Left ventricle myocardium inferior (tissue), 1 donor: ENCODE results near the gene PABPN1L. TPM values are rescaled to one million over a fixed set of nuclear protein-coding genes. Genes with fewer than 3 reads are reported as not detected.

Experiments used
- DNase-seq: peaks from one replicate; pipeline ENCODE4 v3.0.0-alpha.2; 2020
- H3K27ac ChIP-seq: fragments of 200-600 bp; replicated peaks from 2 replicates; pipeline ENCODE4 v1.8.0; 2021
- H3K27me3 ChIP-seq: fragments of 200-600 bp; 2 replicates; pipeline ENCODE4 v1.8.0; 2021; ENCODE audit warnings: low read depth
- H3K36me3 ChIP-seq: fragments of 200-600 bp; 2 replicates; pipeline ENCODE4 v1.8.0; 2021
- H3K4me1 ChIP-seq: fragments of 200-600 bp; 2 replicates; pipeline ENCODE4 v1.8.0; 2021
- H3K4me3 ChIP-seq: fragments of 200-600 bp; 2 replicates; pipeline ENCODE4 v1.8.0; 2021; ENCODE audit warnings: mild to moderate bottlenecking, moderate library complexity
- H3K9me3 ChIP-seq: fragments of 200-600 bp; replicated peaks from 2 replicates; pipeline ENCODE4 v1.8.0; 2021
- CTCF ChIP-seq: fragments of 200-600 bp; IDR thresholded peaks from 2 replicates; pipeline ENCODE4 v1.8.0; 2021; ENCODE audit warnings: antibody characterized with exemption, mild to moderate bottlenecking, borderline replicate concordance
- intact Hi-C: fragments of 100-400 bp; cut with micrococcal nuclease; formaldehyde crosslinking; loops from one replicate; pipeline ENCODE4 v1.11.0; 2022
- total RNA-seq: library from RNA; stranded (reverse); fragmentation: NEBNext Ultra II Directional; extraction: Animal tissue kit (Norgen Biotek cat#: 25700); gene quantifications from one replicate; pipeline ENCODE4 v1.2.1, GENCODE V29; 2021
- donor health status: DM: no; HTN: yes; CAD: no; lungs with severe emphysema.

Gene PABPN1L
- total RNA-seq, 1 donor from 2014 or later = not detected

- no peak overlapping the region for H3K4me3 ChIP-seq
- intact Hi-C loops = no loop called here
- TF ChIP-seq CTCF = no peak
- H3K27me3 ChIP-seq = peaks cover 37% of the 10 kb centered on the region
- peaks cover 16% of the 10 kb centered on the region for H3K4me1 ChIP-seq
- H3K36me3 ChIP-seq = peaks cover 43% of the 10 kb centered on the region
- no peak overlapping the region for H3K27ac ChIP-seq
- DNase-seq = no peak
- H3K9me3 ChIP-seq = no peaks in the 10 kb centered on the region
Observed at GRCh38 chr16:88876942-88877526, 10.6 kb upstream of the PABPN1L start.

GRCh38 chr16:88875703-88876234 lies 9.3 kb upstream of the PABPN1L start:
- no peaks in the 10 kb centered on the region for H3K9me3 ChIP-seq
- H3K27me3 ChIP-seq = peaks cover 26% of the 10 kb centered on the region
- H3K4me1 ChIP-seq = peaks cover 15% of the 10 kb centered on the region
- H3K4me3 ChIP-seq = no peak overlapping the region
- DNase-seq = no peak
- no peak for TF ChIP-seq CTCF
- peaks cover 35% of the 10 kb centered on the region for H3K36me3 ChIP-seq
- intact Hi-C loops = no loop called here
- no peak overlapping the region for H3K27ac ChIP-seq

- Histone ChIP-seq H3K27me3 (peaks cover 19% of the 10 kb centered on the region), H3K9me3 (no peaks in the 10 kb centered on the region), H3K4me1 (peaks cover 18% of the 10 kb centered on the region), H3K4me3 (no peak overlapping the region), H3K36me3 (peaks cover 29% of the 10 kb centered on the region), H3K27ac (no peak overlapping the region)
- TF ChIP-seq CTCF = no peak
- intact Hi-C loops = no loop called here
- DNase-seq = no peak
Observed at GRCh38 chr16:88874938-88875599, 8.6 kb upstream of the PABPN1L start.

- TF ChIP-seq CTCF = no peak
- no peaks in the 10 kb centered on the region for H3K9me3 ChIP-seq
- intact Hi-C loops = no loop called here
- no peak overlapping the region for H3K4me3 ChIP-seq
- peaks cover 7% of the 10 kb centered on the region for H3K27me3 ChIP-seq
- DNase-seq = no peak
- peaks cover 18% of the 10 kb centered on the region for H3K4me1 ChIP-seq
- H3K27ac ChIP-seq = no peak overlapping the region
- peaks cover 7% of the 10 kb centered on the region for H3K36me3 ChIP-seq
Observed at GRCh38 chr16:88872650-88873331, 6.3 kb upstream of the PABPN1L start.

- H3K27me3 ChIP-seq = peaks cover 3% of the 10 kb centered on the region
- peaks cover 5% of the 10 kb centered on the region for H3K36me3 ChIP-seq
- no peaks in the 10 kb centered on the region for H3K9me3 ChIP-seq
- no peak overlapping the region for H3K4me3 ChIP-seq
- DNase-seq = no peak
- peaks cover 18% of the 10 kb centered on the region for H3K4me1 ChIP-seq
- TF ChIP-seq CTCF = no peak
- intact Hi-C loops = no loop called here
- no peak overlapping the region for H3K27ac ChIP-seq
Observed at GRCh38 chr16:88871730-88872416, 5.4 kb upstream of the PABPN1L start.
